WTC11 (cell line): ENCODE data around the gene GPBP1L1. TPM values are rescaled to one million over a fixed set of nuclear protein-coding genes. Genes with fewer than 3 reads are reported as not detected.

Experiments
- ATAC-seq: fragments of 200-7000 bp; cut with Tn5 transposase; 2 replicates; pipeline ENCODE4 v1.10.0; 2021; ENCODE audit warnings: mild to moderate bottlenecking, moderate library complexity
- CTCF ChIA-PET: fragments of 300-600 bp; sonication (Branson Sonifier 250); formaldehyde crosslinking; loops from one replicate; lab custom pipeline; 2021; ENCODE audit warnings: antibody characterized with exemption; lab: Charles Lee
- POLR2A ChIA-PET: fragments of 350-600 bp; sonication (Branson Sonifier 250); formaldehyde crosslinking; loops from one replicate; lab custom pipeline; 2021; ENCODE audit warnings: antibody characterized with exemption; lab: Charles Lee
- DNase-seq: peaks from one replicate; pipeline ENCODE4 v3.0.0; 2021; ENCODE audit warnings: low spot score
- H3K27ac Mint-ChIP-seq: 2 replicates; pipeline ENCODE4 v1.8.0; 2021; ENCODE audit warnings: mixed read lengths
- H3K27me3 Mint-ChIP-seq: 2 replicates; pipeline ENCODE4 v1.8.0; 2021; ENCODE audit warnings: low read depth, mild to moderate bottlenecking, moderate library complexity, mixed read lengths
- H3K36me3 Mint-ChIP-seq: 2 replicates; pipeline ENCODE4 v1.8.0; 2021; ENCODE audit warnings: mixed read lengths
- H3K4me1 Mint-ChIP-seq: 2 replicates; pipeline ENCODE4 v1.8.0; 2022; ENCODE audit warnings: mixed read lengths
- H3K4me3 Mint-ChIP-seq: 2 replicates; pipeline ENCODE4 v1.8.0; 2021; ENCODE audit warnings: mild to moderate bottlenecking, moderate library complexity, mixed read lengths
- H3K9me3 Mint-ChIP-seq: 2 replicates; pipeline ENCODE4 v1.8.0; 2021; ENCODE audit warnings: mixed read lengths
- AR ChIP-seq: fragments of 250-450 bp; sonication (Bioruptor Pico); IDR thresholded peaks from 2 replicates; pipeline ENCODE4 v1.9.0; 2021; ENCODE audit warnings: mild to moderate bottlenecking
- CBFB ChIP-seq: sonication (generic); formaldehyde crosslinking; IDR thresholded peaks from 2 replicates; pipeline ENCODE4 v1.8.1; 2022; ENCODE audit warnings: mild to moderate bottlenecking, low read depth, missing genetic modification reagents
- CREB1 ChIP-seq: sonication (generic); formaldehyde crosslinking; IDR thresholded peaks from 2 replicates; pipeline ENCODE4 v1.8.0; 2023; ENCODE audit warnings: mild to moderate bottlenecking, missing genetic modification reagents
- CTCF ChIP-seq: fragments of 200-600 bp; IDR thresholded peaks from 2 replicates; pipeline ENCODE4 v1.8.0; 2022; ENCODE audit warnings: antibody characterized with exemption
- HMGXB4 ChIP-seq: sonication (generic); formaldehyde crosslinking; IDR thresholded peaks from 2 replicates; pipeline ENCODE4 v1.8.1; 2023; ENCODE audit warnings: mild to moderate bottlenecking, moderate library complexity, missing genetic modification reagents
- IRF1 ChIP-seq: sonication (generic); formaldehyde crosslinking; IDR thresholded peaks from 2 replicates; pipeline ENCODE4 v1.8.0; 2023; ENCODE audit warnings: missing genetic modification reagents
- JAZF1 ChIP-seq: fragments of 250-450 bp; sonication (Bioruptor Pico); IDR thresholded peaks from 2 replicates; pipeline ENCODE4 v1.9.0; 2021; ENCODE audit warnings: moderate library complexity, mild to moderate bottlenecking, inconsistent platforms
- KAT7 ChIP-seq: sonication (generic); formaldehyde crosslinking; IDR thresholded peaks from 2 replicates; pipeline ENCODE4 v1.8.1; 2023; ENCODE audit warnings: missing genetic modification reagents, mild to moderate bottlenecking, borderline replicate concordance
- MLX ChIP-seq: sonication (generic); formaldehyde crosslinking; IDR thresholded peaks from 2 replicates; pipeline ENCODE4 v1.8.1; 2023; ENCODE audit warnings: mild to moderate bottlenecking, missing genetic modification reagents, moderate library complexity
- PRDM15 ChIP-seq: sonication (generic); formaldehyde crosslinking; IDR thresholded peaks from 2 replicates; pipeline ENCODE4 v1.8.0; 2022; ENCODE audit warnings: missing genetic modification reagents
- ZBTB21 ChIP-seq: sonication (generic); formaldehyde crosslinking; IDR thresholded peaks from 2 replicates; pipeline ENCODE4 v1.8.1; 2023; ENCODE audit warnings: mild to moderate bottlenecking, missing genetic modification reagents, borderline replicate concordance
- ZMAT4 ChIP-seq: fragments of 250-450 bp; sonication (Bioruptor Pico); IDR thresholded peaks from 2 replicates; pipeline ENCODE4 v1.9.0; 2021; ENCODE audit warnings: mild to moderate bottlenecking
- ZNF396 ChIP-seq: fragments of 250-450 bp; sonication (Bioruptor Pico); IDR thresholded peaks from 2 replicates; pipeline ENCODE4 v1.8.0; 2021; ENCODE audit warnings: mild to moderate bottlenecking, moderate library complexity, borderline replicate concordance
- total RNA-seq: library from RNA; stranded (reverse); gene quantifications from 3 replicates; pipeline ENCODE4 v1.2.3, GENCODE V29; 2021

The GPBP1L1 gene
- total RNA-seq, 1 experiment from 2014 or later = 126 TPM

- H3K27me3 Mint-ChIP-seq = no peaks in the 10 kb centered on the region
- TF ChIP-seq CREB1 (CRISPR knock-in tag) (no peak), HMGXB4 (CRISPR knock-in tag) (no peak), MLX (CRISPR knock-in tag) (no peak), AR (CRISPR knock-in tag) (no peak), CBFB (CRISPR knock-in tag) (no peak), ZMAT4 (CRISPR knock-in tag) (no peak), KAT7 (no peak), ZBTB21 (CRISPR knock-in tag) (no peak), ZNF396 (CRISPR knock-in tag) (no peak), JAZF1 (CRISPR knock-in tag) (no peak), PRDM15 (CRISPR knock-in tag) (no peak), IRF1 (no peak), CTCF (no peak)
- TF ChIP-seq, all 79 proteins: peak for 0
- Mint-ChIP-seq H3K4me1 (peaks cover 9% of the 10 kb centered on the region), H3K4me3 (no peak overlapping the region), H3K36me3 (peaks cover 81% of the 10 kb centered on the region), H3K9me3 (no peaks in the 10 kb centered on the region), H3K27ac (peak overlapping the region; percentile 57)
- CTCF ChIA-PET = interaction anchor here (0.6 kb wide), 1 partner anchor 274 kb away, joined by 3 read pairs; no protein-coding TSS in a partner anchor
- no peak for ATAC-seq
- POLR2A ChIA-PET = no interaction called here
- no peak for DNase-seq
These were observed 77.9 kb downstream of the GPBP1L1 start for GRCh38 chr1:45608175-45609156.
